Measurements from ENCODE around the gene MRPS31. TPM values are rescaled to one million over a fixed set of nuclear protein-coding genes. Genes with fewer than 3 reads are reported as not detected.
A peak's percentile ranks its signal among the peaks of the same experiment; 100 is the strongest.

Gene MRPS31
- polyA plus RNA-seq, 3 donors = 9.5 to 11.4 (median 11.3) TPM

- H3K27me3 Mint-ChIP-seq (ENCODE audit: low read depth in 3 of 3) = peaks cover 0 to under 1% (median 0%) of the 10 kb centered on the region in 3 donors
- intact Hi-C loops (cut with micrococcal nuclease) = loop anchor here in 1 of 2 donors (10.0 kb wide), 1 partner anchor 744 kb away; no protein-coding TSS in a partner anchor
- no peak for TF ChIP-seq CTCF (IDR thresholded peaks at IDR 0.05)
- no peak overlapping the region for H3K4me3 ChIP-seq (replicated peaks in 1 of 3; ENCODE audit: low read depth in 2 of 3, low read length in 3 of 3)
- peaks cover 0 to 4% (median 0%) of the 10 kb centered on the region in 7 donors for H3K9me3 Mint-ChIP-seq
- no peak for DNase-seq
- H3K4me3 Mint-ChIP-seq = no peak overlapping the region
- no peak overlapping the region for H3K4me2 ChIP-seq (replicated peaks; ENCODE audit: extremely low read depth, low read length, poor library complexity, severe bottlenecking)
- H3K27me3 ChIP-seq (ENCODE audit: control insufficient read depth in 2 of 2, insufficient read depth in 2 of 2, low read length in 2 of 2) = no peaks in the 10 kb centered on the region
- WGBS (ENCODE audit: insufficient coverage) = no CpG with 5 or more reads among the region's 3 CpGs
- H3K9ac ChIP-seq (ENCODE audit: insufficient read depth, low read length, poor library complexity, severe bottlenecking) = no peak overlapping the region
- no peaks in the 10 kb centered on the region for H3K36me3 ChIP-seq (replicated peaks in 1 of 2; ENCODE audit: control insufficient read depth in 1 of 2, insufficient read depth in 2 of 2, low read length in 2 of 2)
- no peaks in the 10 kb centered on the region for H3K4me1 Mint-ChIP-seq
- H3K27ac ChIP-seq (ENCODE audit: low read depth in 1 of 2, low read length in 2 of 2) = no peak overlapping the region
- no peak overlapping the region for H3K27ac Mint-ChIP-seq
- H3K79me2 ChIP-seq (ENCODE audit: insufficient read depth, low read length) = no peaks in the 10 kb centered on the region
- no peaks in the 10 kb centered on the region for H4K20me1 ChIP-seq (ENCODE audit: insufficient read depth, low read length)
- no peak overlapping the region for H2AFZ ChIP-seq (ENCODE audit: insufficient read depth, low read depth, low read length, poor library complexity, severe bottlenecking)
- H3K36me3 Mint-ChIP-seq = no peaks in the 10 kb centered on the region
- no peaks in the 10 kb centered on the region for H3K4me1 ChIP-seq (ENCODE audit: control insufficient read depth in 1 of 2, insufficient read depth in 2 of 2, low read length in 2 of 2)
- H3K9me3 ChIP-seq (replicated peaks in 1 of 2; ENCODE audit: control insufficient read depth in 1 of 2, insufficient read depth in 1 of 2, low read length in 2 of 2) = no peaks in the 10 kb centered on the region
Measured at GRCh38 chr13:40688781-40689180, 82.2 kb downstream of the MRPS31 start.

- Histone ChIP-seq H2AFZ (ENCODE audit: insufficient read depth, low read depth, low read length, poor library complexity, severe bottlenecking) (no peak overlapping the region), H3K27me3 (ENCODE audit: control insufficient read depth in 2 of 2, insufficient read depth in 2 of 2, low read length in 2 of 2) (no peaks in the 10 kb centered on the region), H3K36me3 (replicated peaks in 1 of 2; ENCODE audit: control insufficient read depth in 1 of 2, insufficient read depth in 2 of 2, low read length in 2 of 2) (no peaks in the 10 kb centered on the region), H3K27ac (ENCODE audit: low read depth in 1 of 2, low read length in 2 of 2) (no peak overlapping the region), H3K4me2 (replicated peaks; ENCODE audit: extremely low read depth, low read length, poor library complexity, severe bottlenecking) (no peak overlapping the region), H3K9me3 (replicated peaks in 1 of 2; ENCODE audit: control insufficient read depth in 1 of 2, insufficient read depth in 1 of 2, low read length in 2 of 2) (no peaks in the 10 kb centered on the region), H4K20me1 (ENCODE audit: insufficient read depth, low read length) (no peaks in the 10 kb centered on the region), H3K4me3 (replicated peaks in 1 of 3; ENCODE audit: low read depth in 2 of 3, low read length in 3 of 3) (no peak overlapping the region), H3K79me2 (ENCODE audit: insufficient read depth, low read length) (no peaks in the 10 kb centered on the region), H3K4me1 (ENCODE audit: control insufficient read depth in 1 of 2, insufficient read depth in 2 of 2, low read length in 2 of 2) (no peaks in the 10 kb centered on the region), H3K9ac (ENCODE audit: insufficient read depth, low read length, poor library complexity, severe bottlenecking) (no peak overlapping the region)
- peak; percentile 76 for TF ChIP-seq CTCF (IDR thresholded peaks at IDR 0.05)
- Mint-ChIP-seq H3K4me3 (no peak overlapping the region), H3K36me3 (no peaks in the 10 kb centered on the region), H3K9me3 (peaks cover 0 to 3% (median 0%) of the 10 kb centered on the region in 7 donors), H3K27me3 (ENCODE audit: low read depth in 3 of 3) (peaks cover 0 to 4% (median 2%) of the 10 kb centered on the region in 3 donors), H3K4me1 (peaks cover 6% of the 10 kb centered on the region), H3K27ac (no peak overlapping the region)
- peak; percentile 5 to 60 (median 8) for DNase-seq
- intact Hi-C loops (cut with micrococcal nuclease) = loop anchor here (2.0 to 10.0 kb wide), 3 partner anchors 614 to 1000 kb away; no protein-coding TSS in a partner anchor
- 89% methylated on average over 5 of the region's 11 CpGs for WGBS (ENCODE audit: insufficient coverage)
Measured at GRCh38 chr13:40682449-40683240, 88.3 kb downstream of the MRPS31 start.

Data from CD14-positive monocyte (primary cell).